WTC11 (cell line): ENCODE data around the gene UPK3A.

Experiments
- ATF3 ChIP-seq: sonication (generic); formaldehyde crosslinking; conservative IDR thresholded peaks from 2 replicates; pipeline ENCODE4 v1.8.1; 2022; ENCODE audit warnings: mild to moderate bottlenecking, missing genetic modification reagents
- CTCF ChIP-seq: fragments of 200-600 bp; IDR thresholded peaks from 2 replicates; pipeline ENCODE4 v1.8.0; 2022; ENCODE audit warnings: antibody characterized with exemption
- MAX ChIP-seq: sonication (generic); formaldehyde crosslinking; IDR thresholded peaks from 2 replicates; pipeline ENCODE4 v1.8.0; 2022; ENCODE audit warnings: mild to moderate bottlenecking, missing genetic modification reagents

GRCh38 chr22:45272498-45272897 lies 12.3 kb upstream of the UPK3A start:
- TF ChIP-seq MAX (CRISPR knock-in tag) (no peak), CTCF (no peak), ATF3 (no peak)
